Stimulated activated effector memory CD8-positive, alpha-beta T cell treated with anti-CD3 and anti-CD28 coated beads, Interleukin-12 subunit alpha, Interleukin-12 subunit beta, amount 100 ng/mL, for 72 hours (primary cell): ENCODE measurements around the gene ATP10A.
A peak's percentile ranks its signal among the peaks of the same experiment; 100 is the strongest.

Source experiments
- ATAC-seq: fragments of 150-1000 bp; cut with Tn5 transposase; 2 replicates; pipeline ENCODE4 v1.10.0; 2021
- DNase-seq, 2 donors: peaks; one replicate each; pipeline ENCODE4 v3.0.0; 2021 to 2022; ENCODE audit warnings: low spot score in 2 of 2
- H3K27ac Mint-ChIP-seq: one replicate; pipeline ENCODE4 v1.8.0; 2022; ENCODE audit warnings: mild to moderate bottlenecking, mixed read lengths
- H3K36me3 Mint-ChIP-seq: one replicate; pipeline ENCODE4 v1.8.0; 2022; ENCODE audit warnings: mild to moderate bottlenecking, mixed read lengths
- H3K4me1 Mint-ChIP-seq: one replicate; pipeline ENCODE4 v1.8.0; 2022; ENCODE audit warnings: mixed read lengths
- H3K4me3 Mint-ChIP-seq: one replicate; pipeline ENCODE4 v1.8.0; 2022; ENCODE audit warnings: mild to moderate bottlenecking, mixed read lengths
- H3K9me3 Mint-ChIP-seq: one replicate; pipeline ENCODE4 v1.8.0; 2022; ENCODE audit warnings: mixed read lengths

ATP10A gene

DNA sequence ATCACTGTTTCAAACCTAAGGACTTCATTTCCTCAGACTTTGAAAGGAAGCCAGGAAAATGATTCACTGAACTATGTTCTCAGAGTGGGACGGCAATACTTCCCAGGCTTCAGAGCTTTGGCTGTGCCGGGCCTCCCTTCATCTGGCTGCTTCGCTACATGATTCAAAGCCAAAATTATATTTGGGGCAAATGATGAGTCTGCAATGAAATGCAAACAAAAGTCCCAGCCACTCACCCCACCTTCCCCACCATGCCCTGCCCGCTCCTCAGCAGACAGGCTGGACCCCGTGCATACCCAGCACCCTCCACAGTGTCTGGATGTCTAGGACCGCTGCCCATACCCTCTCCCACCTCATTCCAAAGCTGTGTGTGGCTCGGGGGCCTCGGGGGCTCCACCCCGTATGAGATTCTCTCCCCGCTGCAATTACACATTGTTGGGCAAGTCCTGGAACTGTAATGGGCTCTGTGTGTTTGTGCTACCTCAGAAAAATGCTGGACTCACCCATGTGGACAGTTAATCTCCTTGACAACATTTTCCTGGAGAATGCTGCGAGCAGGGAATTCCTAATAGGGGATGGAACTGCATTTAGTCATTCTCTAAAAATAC is 32.2 kb downstream of the ATP10A start:
- DNase-seq (no peak), ATAC-seq (no peak)
- peak overlapping the region; percentile 29 for H3K27ac Mint-ChIP-seq
- H3K9me3 Mint-ChIP-seq: peaks cover 9% of the 10 kb centered on the region
- no peak overlapping the region for H3K4me3 Mint-ChIP-seq
- no peaks in the 10 kb centered on the region for H3K36me3 Mint-ChIP-seq
- H3K4me1 Mint-ChIP-seq: peaks cover 27% of the 10 kb centered on the region

DNA sequence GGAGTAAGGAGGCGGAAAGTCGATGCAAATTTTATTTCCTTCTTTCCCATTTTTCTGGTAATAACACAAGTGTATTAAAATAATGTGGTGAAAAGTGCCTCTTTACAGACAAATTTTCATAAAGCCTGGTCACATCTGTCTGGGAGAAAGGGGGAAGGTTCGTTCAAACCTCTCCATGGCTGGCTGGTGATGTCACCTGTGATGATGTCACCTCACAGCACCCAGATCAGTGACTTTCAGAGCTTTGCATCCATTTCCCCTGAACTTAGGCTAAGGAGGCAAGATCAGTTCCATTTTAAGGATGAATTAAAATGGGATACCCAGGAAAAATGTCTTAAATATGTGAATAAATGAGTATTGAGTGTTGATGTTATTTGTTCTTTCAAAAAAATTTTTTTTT is 34.1 kb downstream of the ATP10A start:
- H3K4me3 Mint-ChIP-seq: no peak overlapping the region
- no peak for ATAC-seq
- H3K27ac Mint-ChIP-seq: peak overlapping the region; percentile 29
- H3K9me3 Mint-ChIP-seq: peaks cover 14% of the 10 kb centered on the region
- H3K4me1 Mint-ChIP-seq: peaks cover 42% of the 10 kb centered on the region
- DNase-seq: no peak
- no peaks in the 10 kb centered on the region for H3K36me3 Mint-ChIP-seq

DNA sequence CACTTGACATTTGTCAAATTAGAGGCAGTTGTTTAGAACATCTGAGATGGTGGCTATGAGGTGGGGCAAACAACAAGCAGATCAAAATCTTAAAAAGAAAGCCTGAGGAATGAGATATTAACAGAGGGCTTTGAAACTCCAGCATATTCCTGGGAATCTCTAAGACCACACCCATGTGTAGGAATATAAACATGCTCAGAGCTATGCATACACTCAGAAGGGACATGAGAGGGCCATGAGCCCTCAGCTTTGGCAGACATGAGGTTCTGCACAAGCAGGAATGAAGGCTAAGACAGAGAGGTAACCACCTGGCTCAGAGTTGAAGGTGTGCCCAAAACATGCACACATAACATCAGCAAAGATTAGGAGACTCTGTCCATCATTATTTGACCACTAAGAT is 37.9 kb downstream of the ATP10A start:
- peaks cover 14% of the 10 kb centered on the region for H3K9me3 Mint-ChIP-seq
- ATAC-seq (no peak), DNase-seq (no peak)
- no peak overlapping the region for H3K27ac Mint-ChIP-seq
- no peak overlapping the region for H3K4me3 Mint-ChIP-seq
- H3K4me1 Mint-ChIP-seq: peaks cover 38% of the 10 kb centered on the region
- H3K36me3 Mint-ChIP-seq: no peaks in the 10 kb centered on the region

DNA sequence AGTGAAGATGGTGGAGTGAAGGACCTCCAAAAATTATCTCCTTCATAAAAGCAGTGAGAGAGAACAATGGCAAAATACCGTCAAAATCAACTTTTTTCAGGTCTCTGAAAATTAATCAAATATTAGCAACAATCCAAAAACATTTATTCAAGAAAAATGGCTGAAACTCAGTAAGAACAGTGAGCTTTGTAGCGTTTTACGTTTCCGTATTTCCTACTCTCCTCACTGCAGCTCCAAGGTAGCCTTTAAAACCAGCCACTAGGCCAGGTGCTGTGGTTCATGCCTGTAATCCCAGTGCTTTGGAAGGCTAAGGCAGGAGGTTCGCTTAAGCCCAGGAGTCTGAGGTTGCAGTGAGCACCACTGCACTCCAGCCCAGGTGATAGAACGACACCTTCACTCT is 38.5 kb downstream of the ATP10A start:
- Mint-ChIP-seq H3K27ac (no peak overlapping the region), H3K9me3 (peaks cover 14% of the 10 kb centered on the region), H3K36me3 (no peaks in the 10 kb centered on the region), H3K4me1 (peaks cover 36% of the 10 kb centered on the region), H3K4me3 (no peak overlapping the region)
- ATAC-seq (no peak), DNase-seq (no peak)

DNA sequence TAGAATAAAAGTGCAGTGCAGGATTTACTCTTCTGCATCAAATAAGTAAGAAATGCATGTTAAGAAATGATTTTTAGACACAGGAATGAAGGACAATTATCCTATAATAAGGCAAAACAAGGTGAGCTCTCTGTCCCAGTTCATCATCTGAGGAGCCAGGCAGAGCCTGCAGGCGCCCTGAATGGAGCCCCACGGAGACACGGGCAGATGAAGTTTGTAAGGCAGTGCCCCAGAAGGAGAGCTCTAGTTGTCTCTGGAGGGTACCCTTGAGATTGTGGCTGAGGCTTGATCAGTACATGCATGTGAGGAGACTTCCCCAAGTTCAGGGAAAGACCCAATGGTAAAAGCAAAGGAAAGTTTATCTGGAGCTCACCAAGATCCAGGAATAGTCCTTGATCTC is 50.3 kb downstream of the ATP10A start:
- no peak for ATAC-seq
- H3K4me1 Mint-ChIP-seq: peaks cover 38% of the 10 kb centered on the region
- H3K36me3 Mint-ChIP-seq: peaks cover 8% of the 10 kb centered on the region
- DNase-seq: peak in 1 of 2 donors; percentile 17
- H3K27ac Mint-ChIP-seq: no peak overlapping the region
- no peak overlapping the region for H3K4me3 Mint-ChIP-seq
- H3K9me3 Mint-ChIP-seq: no peaks in the 10 kb centered on the region

DNA sequence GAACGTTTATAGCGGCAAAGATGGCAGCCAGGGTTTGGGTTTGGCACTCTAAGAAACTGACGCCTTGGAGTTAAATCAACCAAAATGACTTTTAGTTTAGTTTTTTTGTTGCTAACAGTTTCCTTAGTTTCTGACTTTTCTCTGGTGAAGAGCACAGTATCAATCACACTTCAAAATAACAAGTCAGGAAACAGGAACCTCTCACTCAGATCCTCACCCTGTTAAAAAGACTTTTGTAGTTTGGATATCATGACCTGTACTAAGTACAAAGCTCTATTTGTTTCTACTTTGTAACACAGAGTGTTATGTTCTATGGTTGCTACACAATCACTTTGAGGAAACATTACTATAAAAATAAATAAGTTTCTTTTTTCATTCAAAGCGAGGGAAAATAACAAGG is 51.1 kb downstream of the ATP10A start:
- no peak for DNase-seq
- no peak for ATAC-seq
- H3K27ac Mint-ChIP-seq: no peak overlapping the region

DNA sequence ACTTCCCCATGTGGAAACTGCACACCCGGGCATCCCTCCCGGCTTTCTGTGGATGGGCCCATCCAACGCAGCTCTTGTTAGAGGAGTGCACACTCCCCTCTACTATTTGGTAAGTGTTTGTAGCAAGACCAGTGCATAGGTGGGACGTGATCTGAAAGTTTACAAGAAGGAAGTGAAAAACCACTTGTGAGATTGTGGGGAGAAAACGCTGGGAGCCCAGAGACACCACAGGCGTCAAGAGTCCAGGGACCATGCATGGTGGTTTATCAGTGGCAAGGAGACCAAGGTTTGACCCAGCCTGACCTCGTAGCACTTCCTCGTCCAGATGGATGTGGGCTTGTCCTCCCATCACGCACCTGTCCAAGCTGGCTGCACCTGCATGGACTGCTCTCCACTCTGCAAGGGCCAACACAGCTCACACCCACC is 51.6 kb downstream of the ATP10A start:
- H3K36me3 Mint-ChIP-seq: peaks cover 8% of the 10 kb centered on the region
- DNase-seq (no peak), ATAC-seq (peak; percentile 55)
- H3K4me1 Mint-ChIP-seq: peaks cover 38% of the 10 kb centered on the region
- H3K9me3 Mint-ChIP-seq: no peaks in the 10 kb centered on the region
- H3K27ac Mint-ChIP-seq: no peak overlapping the region
- H3K4me3 Mint-ChIP-seq: peak overlapping the region; percentile 63

More for the DNA sequence above, 51.1 kb downstream of the ATP10A start:
- H3K4me1 Mint-ChIP-seq: peaks cover 38% of the 10 kb centered on the region
- H3K4me3 Mint-ChIP-seq: peak overlapping the region; percentile 63
- H3K9me3 Mint-ChIP-seq: no peaks in the 10 kb centered on the region
- peaks cover 8% of the 10 kb centered on the region for H3K36me3 Mint-ChIP-seq

DNA sequence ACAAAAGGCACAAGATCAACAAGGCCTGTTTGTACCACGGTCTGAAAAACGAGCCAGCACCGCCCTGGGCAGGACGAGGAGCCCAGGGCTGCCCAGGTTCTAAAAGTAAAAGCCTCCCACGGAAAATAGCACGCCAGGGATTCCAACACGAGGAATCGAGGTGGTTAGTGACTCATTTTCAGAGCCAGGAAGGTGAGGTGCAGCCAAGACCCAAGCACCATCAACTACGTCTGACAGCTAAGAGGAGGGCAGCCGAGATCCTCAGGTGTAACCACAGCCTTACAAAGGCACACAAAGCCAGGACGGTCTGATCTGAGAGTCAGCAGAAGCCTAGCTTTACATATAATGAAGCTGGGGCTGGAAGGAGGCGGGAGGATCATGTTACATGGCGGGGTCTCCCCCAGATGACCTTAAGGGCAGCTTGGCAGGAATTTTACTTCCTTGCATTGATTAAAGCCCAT is 52.5 kb downstream of the ATP10A start:
- H3K4me3 Mint-ChIP-seq: peak overlapping the region; percentile 63
- no peak overlapping the region for H3K27ac Mint-ChIP-seq
- peaks cover 38% of the 10 kb centered on the region for H3K4me1 Mint-ChIP-seq
- H3K36me3 Mint-ChIP-seq: peaks cover 8% of the 10 kb centered on the region
- ATAC-seq: peak; percentile 28
- DNase-seq: no peak
- H3K9me3 Mint-ChIP-seq: no peaks in the 10 kb centered on the region

DNA sequence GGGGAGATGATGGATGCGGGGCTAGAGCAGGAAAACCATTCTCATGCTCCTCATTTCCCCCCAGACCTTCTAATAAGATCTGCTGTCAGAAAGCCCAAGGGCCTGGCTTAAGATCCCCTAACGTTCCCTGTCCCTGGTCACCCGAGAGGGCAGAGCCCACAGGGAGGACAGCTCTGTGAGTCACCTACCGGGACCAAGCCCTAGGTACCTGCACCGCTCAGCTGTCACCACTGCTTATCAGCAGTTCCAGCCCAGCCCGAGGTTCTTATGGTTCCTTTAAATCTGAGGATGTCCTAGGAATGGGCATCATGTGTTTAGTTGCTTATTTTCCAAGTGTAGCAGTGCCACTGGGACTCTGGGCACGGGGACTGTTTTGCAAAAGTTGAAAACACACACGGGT is 53.0 kb downstream of the ATP10A start:
- no peak for ATAC-seq
- H3K27ac Mint-ChIP-seq: no peak overlapping the region
- H3K36me3 Mint-ChIP-seq: peaks cover 8% of the 10 kb centered on the region
- H3K4me3 Mint-ChIP-seq: no peak overlapping the region
- no peaks in the 10 kb centered on the region for H3K9me3 Mint-ChIP-seq
- peak in 1 of 2 donors; percentile 15 for DNase-seq
- H3K4me1 Mint-ChIP-seq: peaks cover 38% of the 10 kb centered on the region

DNA sequence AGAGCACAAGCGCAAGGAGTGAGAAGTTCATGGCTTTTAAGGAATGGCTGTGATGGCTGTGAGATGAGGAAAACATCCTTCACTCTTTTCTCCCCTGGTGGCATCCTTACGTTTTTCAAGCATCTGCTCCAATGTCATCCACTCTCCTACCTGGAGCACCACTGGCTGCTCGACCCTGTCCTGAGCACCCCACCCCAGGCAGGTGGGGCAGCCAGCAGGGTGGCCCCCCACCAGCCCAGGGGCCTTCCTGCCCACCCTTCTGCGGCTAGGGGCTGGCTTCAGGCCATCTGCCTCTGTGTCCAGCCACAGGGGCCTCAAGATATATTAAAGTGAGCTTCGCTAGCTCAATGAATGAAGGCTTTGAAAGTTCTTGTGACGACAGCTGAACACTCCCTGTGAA is 56.1 kb downstream of the ATP10A start:
- Mint-ChIP-seq H3K9me3 (no peaks in the 10 kb centered on the region), H3K27ac (no peak overlapping the region), H3K36me3 (peaks cover 8% of the 10 kb centered on the region), H3K4me3 (no peak overlapping the region), H3K4me1 (peaks cover 22% of the 10 kb centered on the region)
- no peak for ATAC-seq
- no peak for DNase-seq

DNA sequence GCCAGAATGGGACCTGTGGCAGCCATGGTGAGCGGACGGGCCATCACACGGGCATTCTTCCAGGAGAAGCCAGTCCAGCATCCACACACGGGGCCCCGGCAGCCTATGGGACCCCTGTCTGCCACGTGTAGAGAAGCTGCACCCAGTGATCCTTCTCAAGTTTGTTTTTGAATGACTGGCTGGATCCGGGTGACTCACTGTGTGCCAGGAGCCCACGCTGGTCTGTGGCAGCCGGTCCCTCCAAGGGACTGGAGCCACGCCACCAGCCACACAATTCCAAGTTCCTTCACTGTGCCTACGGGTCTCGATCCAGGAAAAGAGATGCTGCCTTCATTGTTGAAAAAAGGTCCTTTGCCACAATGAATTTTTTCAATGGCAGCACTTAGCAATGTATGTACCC is 58.1 kb downstream of the ATP10A start:
- peak in 1 of 2 donors; percentile 15 for DNase-seq
- peaks cover 12% of the 10 kb centered on the region for H3K4me1 Mint-ChIP-seq
- no peak for ATAC-seq
- H3K27ac Mint-ChIP-seq: no peak overlapping the region
- no peak overlapping the region for H3K4me3 Mint-ChIP-seq
- no peaks in the 10 kb centered on the region for H3K9me3 Mint-ChIP-seq
- H3K36me3 Mint-ChIP-seq: no peaks in the 10 kb centered on the region

DNA sequence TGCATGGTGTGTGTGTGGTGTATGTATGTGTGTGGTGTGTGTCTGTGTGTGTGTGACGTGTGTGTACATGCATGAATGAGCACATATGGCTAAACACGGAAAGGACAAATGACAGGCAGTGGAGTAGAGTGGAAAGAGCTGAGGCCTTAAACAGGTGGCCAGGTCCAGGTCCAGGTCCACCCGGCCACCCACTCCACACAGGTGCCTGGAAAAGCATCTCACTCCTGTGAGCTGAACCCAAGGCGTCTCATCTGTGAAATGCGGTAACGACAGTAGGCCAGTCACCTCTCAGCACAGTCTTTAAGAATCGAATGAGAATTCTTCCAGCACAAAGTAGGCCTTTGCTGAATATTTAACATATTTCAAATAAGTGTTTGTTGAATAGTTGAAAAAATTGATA is 58.7 kb downstream of the ATP10A start:
- no peak overlapping the region for H3K4me3 Mint-ChIP-seq
- H3K27ac Mint-ChIP-seq: no peak overlapping the region
- H3K4me1 Mint-ChIP-seq: peaks cover 16% of the 10 kb centered on the region

DNA sequence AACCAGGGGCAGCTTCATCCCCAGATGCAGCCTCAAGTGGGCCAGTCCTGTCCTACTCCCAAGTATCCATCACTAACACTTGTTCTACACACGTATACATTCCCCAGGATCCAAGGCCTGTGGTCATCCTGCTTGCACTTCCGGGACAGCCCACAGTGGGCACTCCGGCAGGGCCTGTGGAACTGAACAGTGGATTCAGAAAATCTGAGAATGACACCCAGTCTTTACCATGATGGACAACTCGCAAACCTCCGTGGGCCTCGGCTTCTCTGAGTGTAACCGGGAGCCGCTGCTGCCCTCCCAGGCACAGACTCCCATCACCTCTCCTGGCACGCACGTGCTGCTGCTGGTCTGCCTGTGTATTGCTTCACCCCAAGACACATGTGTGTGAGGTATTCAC is 59.6 kb downstream of the ATP10A start:
- DNase-seq (peak in 1 of 2 donors; percentile 28), ATAC-seq (no peak)
- no peaks in the 10 kb centered on the region for H3K36me3 Mint-ChIP-seq
- H3K4me1 Mint-ChIP-seq: peaks cover 19% of the 10 kb centered on the region
- H3K4me3 Mint-ChIP-seq: no peak overlapping the region
- no peaks in the 10 kb centered on the region for H3K9me3 Mint-ChIP-seq
- H3K27ac Mint-ChIP-seq: no peak overlapping the region

More for the DNA sequence above, 58.7 kb downstream of the ATP10A start:
- peak in 1 of 2 donors; percentile 13 for DNase-seq
- Mint-ChIP-seq H3K36me3 (no peaks in the 10 kb centered on the region), H3K9me3 (no peaks in the 10 kb centered on the region)
- ATAC-seq: no peak

DNA sequence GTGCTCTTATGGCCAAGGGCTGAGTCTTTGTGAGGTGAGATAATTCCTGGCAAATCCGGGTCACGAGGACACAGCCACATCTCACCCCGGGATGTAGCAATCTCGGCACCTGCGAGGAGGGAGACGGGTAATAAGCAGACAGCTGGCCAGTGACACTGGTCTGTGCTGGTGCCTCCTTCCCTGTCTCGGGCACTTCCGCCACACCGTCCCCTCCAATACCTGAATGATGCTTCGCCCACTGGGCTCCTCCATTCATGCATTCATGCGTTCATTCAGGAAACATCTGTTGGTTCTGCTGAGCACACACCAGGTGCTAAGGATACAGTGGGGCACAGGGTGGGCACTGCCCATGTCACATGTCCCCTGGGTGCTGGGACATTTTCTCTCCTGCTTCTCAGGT is 60.1 kb downstream of the ATP10A start:
- H3K36me3 Mint-ChIP-seq: no peaks in the 10 kb centered on the region
- H3K9me3 Mint-ChIP-seq: no peaks in the 10 kb centered on the region
- no peak overlapping the region for H3K4me3 Mint-ChIP-seq
- H3K27ac Mint-ChIP-seq: no peak overlapping the region
- DNase-seq: peak in 1 of 2 donors; percentile 22
- peaks cover 18% of the 10 kb centered on the region for H3K4me1 Mint-ChIP-seq
- ATAC-seq: no peak

DNA sequence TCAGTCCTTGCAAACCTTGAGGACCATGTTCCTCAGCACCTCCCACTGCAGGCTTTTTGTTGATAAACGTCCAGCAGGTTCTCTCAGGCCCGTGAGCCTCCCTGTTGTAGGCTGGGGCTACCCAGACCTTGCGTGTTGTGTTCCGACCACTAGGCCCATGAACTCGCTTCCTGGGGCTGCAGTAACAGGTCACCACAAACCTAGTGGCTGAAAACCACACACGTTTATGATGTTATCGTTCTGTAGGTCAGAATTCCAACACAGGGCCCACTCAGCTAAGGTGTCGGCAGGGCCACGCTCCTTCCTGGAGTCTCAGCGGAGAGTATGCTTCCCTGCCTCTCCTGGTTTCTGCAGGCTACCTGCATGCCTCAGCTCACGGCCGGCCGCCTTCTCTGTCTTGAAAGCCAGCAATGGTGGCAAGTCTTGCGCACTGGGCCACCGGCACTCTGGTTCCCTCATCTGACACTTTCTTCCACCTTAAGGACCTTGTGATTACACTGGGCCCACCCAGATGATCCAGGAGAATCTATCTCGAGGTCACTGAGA is 60.8 kb downstream of the ATP10A start:
- DNase-seq: no peak
- no peak for ATAC-seq
- peaks cover 22% of the 10 kb centered on the region for H3K4me1 Mint-ChIP-seq
- no peak overlapping the region for H3K27ac Mint-ChIP-seq
- H3K9me3 Mint-ChIP-seq: no peaks in the 10 kb centered on the region
- no peak overlapping the region for H3K4me3 Mint-ChIP-seq
- H3K36me3 Mint-ChIP-seq: no peaks in the 10 kb centered on the region

DNA sequence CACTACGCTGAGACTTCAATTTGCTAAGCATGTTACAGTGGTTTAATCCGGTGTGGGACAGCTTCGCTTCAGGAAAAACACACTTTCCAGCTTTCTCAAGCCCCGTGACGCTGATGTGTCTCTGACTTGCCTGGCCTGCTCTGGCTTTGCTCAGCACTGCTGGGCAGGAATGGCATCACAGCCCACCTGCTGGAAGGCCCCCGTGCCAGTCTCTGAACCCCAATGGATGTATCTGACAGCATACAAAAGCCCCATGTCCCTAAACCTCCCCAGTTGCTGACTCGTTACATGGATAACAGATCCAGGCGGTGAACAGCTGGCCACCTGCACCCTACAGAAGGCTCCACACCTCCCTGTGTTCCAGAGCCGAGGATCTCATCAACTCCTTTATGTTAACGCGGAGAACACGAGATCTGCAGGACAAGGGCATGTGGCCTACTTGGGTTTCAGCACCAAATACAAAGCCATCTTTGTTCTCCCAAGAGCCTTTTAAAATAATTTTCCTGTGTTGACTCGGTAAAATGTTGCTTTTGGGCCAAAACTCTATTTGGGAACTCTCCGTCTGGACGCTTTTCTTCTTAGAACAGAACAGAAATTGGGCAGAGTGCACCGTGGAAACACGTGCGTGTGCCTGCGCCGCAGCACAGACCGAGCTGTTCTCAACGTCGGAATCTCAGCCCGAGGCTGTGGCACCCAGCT is 61.4 kb downstream of the ATP10A start:
- DNase-seq: no peak
- H3K9me3 Mint-ChIP-seq: no peaks in the 10 kb centered on the region
- H3K36me3 Mint-ChIP-seq: no peaks in the 10 kb centered on the region
- no peak overlapping the region for H3K4me3 Mint-ChIP-seq
- no peak overlapping the region for H3K27ac Mint-ChIP-seq
- ATAC-seq: no peak
- peaks cover 25% of the 10 kb centered on the region for H3K4me1 Mint-ChIP-seq
